Esophagus squamous epithelium (tissue), 5 donors: ENCODE measurements around the gene KDM6B. TPM values are rescaled to one million over a fixed set of nuclear protein-coding genes. Genes with fewer than 3 reads are reported as not detected.

Experiments used
- DNase-seq: peaks from one replicate; lab custom pipeline; 2025; lab: John Stamatoyannopoulos, UW
- H3K27ac ChIP-seq, 4 donors: fragments of 200-600 bp; sonication (generic); one replicate each; pipeline ENCODE4 v1.5.1; 2016 to 2019; ENCODE audit warnings: mild to moderate bottlenecking in 1 of 4
- H3K27me3 ChIP-seq, 4 donors: fragments of 200-600 bp; sonication (generic); 1 replicate in 3 of 4; 2 replicates in 1 of 4; pipeline versions ENCODE4 v1.5.1 to v1.6.0; 2017 to 2021; ENCODE audit warnings: antibody characterized with exemption in 1 of 4
- H3K36me3 ChIP-seq, 3 donors: fragments of 200-600 bp; sonication (generic); one replicate each; pipeline ENCODE4 v1.5.1; 2016 to 2019
- H3K4me1 ChIP-seq, 3 donors: fragments of 200-600 bp; sonication (generic); one replicate each; pipeline ENCODE4 v1.5.1; 2017 to 2019
- H3K4me3 ChIP-seq, 4 donors: fragments of 200-600 bp; sonication (generic); 1 replicate in 3 of 4; 2 replicates in 1 of 4; pipeline ENCODE4 v1.5.1; 2016 to 2019; ENCODE audit warnings: mild to moderate bottlenecking in 2 of 4, moderate library complexity in 1 of 4
- H3K9me3 ChIP-seq, 3 donors: fragments of 200-600 bp; sonication (generic); one replicate each; pipeline ENCODE4 v1.5.1; 2016 to 2019
- POLR2A ChIP-seq, 4 donors: fragments of 450-650 bp; IDR thresholded peaks; one replicate each; pipeline ENCODE4 v1.6.1; 2017; ENCODE audit warnings: antibody characterized with exemption in 4 of 4, mild to moderate bottlenecking in 4 of 4, moderate library complexity in 3 of 4
- WGBS, 2 donors: methylation state at CpG; one replicate each; pipeline ENCODE4 v1.1.5; 2018; 5-methylcytosine and 5-hydroxymethylcytosine counted together
- intact Hi-C: fragments of 100-400 bp; cut with DNase I; formaldehyde crosslinking; loops from one replicate; pipeline ENCODE4 v1.15.0; 2022
- total RNA-seq, 4 donors: library from RNA; depleted of rRNA; stranded (reverse); fragments of >200 nt; gene quantifications; one replicate each; pipeline ENCODE4 v1.1.0, GENCODE V29; 2016
- TF ChIP-seq, protein P1 (sequence below), 6 experiments: fragments of 450-650 bp in 4 of 6; fragments of 200-600 bp in 2 of 6; sonication (generic) in 2 of 6; IDR thresholded peaks; one replicate each; pipeline ENCODE4 v1.5.1; 2016 to 2019; ENCODE audit warnings: antibody characterized with exemption in 6 of 6, mild to moderate bottlenecking in 4 of 6, moderate library complexity in 4 of 6
- donor health status: DM: yes; HTN: yes; CAD: no.

KDM6B gene
- total RNA-seq, 4 donors from 2014 or later, result 6.7 to 14.6 (median 7.5) TPM

DNA sequence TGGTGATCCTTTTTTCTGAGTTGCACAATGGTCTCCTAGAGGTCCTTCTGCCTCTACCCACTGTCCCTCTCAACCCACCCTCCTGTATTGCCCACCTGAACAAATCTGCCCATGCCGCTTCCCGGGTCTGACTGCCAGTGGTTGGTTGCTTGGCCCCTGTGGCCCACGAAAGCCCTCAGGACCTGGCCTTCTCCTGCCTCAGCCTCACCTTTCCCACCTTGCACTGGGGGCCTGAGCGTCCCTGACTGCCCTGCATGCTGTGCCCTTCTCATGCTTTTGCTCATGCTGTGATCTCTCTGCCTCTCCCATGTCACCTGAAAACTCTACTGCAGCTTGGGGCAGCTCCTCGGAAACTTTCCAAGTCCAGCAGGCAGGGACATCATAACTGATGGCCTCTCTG lies 13.8 kb upstream of the KDM6B start:
- peaks cover 0 to 8% (median 0%) of the 10 kb centered on the region in 3 donors for H3K4me1 ChIP-seq
- intact Hi-C loops, result no loop called here
- TF ChIP-seq, protein P1, sequence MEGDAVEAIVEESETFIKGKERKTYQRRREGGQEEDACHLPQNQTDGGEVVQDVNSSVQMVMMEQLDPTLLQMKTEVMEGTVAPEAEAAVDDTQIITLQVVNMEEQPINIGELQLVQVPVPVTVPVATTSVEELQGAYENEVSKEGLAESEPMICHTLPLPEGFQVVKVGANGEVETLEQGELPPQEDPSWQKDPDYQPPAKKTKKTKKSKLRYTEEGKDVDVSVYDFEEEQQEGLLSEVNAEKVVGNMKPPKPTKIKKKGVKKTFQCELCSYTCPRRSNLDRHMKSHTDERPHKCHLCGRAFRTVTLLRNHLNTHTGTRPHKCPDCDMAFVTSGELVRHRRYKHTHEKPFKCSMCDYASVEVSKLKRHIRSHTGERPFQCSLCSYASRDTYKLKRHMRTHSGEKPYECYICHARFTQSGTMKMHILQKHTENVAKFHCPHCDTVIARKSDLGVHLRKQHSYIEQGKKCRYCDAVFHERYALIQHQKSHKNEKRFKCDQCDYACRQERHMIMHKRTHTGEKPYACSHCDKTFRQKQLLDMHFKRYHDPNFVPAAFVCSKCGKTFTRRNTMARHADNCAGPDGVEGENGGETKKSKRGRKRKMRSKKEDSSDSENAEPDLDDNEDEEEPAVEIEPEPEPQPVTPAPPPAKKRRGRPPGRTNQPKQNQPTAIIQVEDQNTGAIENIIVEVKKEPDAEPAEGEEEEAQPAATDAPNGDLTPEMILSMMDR (IDR thresholded peaks at IDR 0.05), result no peak
- TF ChIP-seq POLR2A (IDR thresholded peaks at IDR 0.05), result no peak

DNA sequence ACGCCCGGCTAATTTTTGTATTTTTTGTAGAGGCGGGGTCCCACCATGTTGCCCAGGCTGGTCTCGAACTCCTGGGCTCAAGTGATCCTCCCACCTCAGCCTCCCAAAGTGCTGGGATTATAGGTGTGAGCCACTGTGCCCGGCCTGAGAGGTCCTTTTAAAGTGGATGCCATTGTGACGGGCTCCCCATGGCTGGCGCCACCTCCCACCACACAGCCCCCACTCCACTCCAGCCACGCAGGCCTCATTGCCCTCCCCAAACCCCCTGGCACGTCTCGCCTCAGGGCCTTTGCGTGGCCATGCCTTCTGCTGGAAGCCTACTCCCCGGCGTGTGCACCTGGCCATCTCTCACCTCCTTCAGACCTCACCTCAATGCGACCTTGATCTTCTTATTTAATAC lies 11.9 kb upstream of the KDM6B start:
- Histone ChIP-seq H3K4me1 (peaks cover 0 to 18% (median 0%) of the 10 kb centered on the region in 3 donors), H3K36me3 (no peaks in the 10 kb centered on the region), H3K27ac (no peak overlapping the region), H3K27me3 (peaks cover 0 to 4% (median 0%) of the 10 kb centered on the region in 4 donors), H3K4me3 (no peak overlapping the region), H3K9me3 (no peaks in the 10 kb centered on the region)
- DNase-seq, result no peak
- TF ChIP-seq, protein P1 (IDR thresholded peaks at IDR 0.05), result no peak
- TF ChIP-seq POLR2A (IDR thresholded peaks at IDR 0.05), result no peak
- intact Hi-C loops, result no loop called here
- WGBS, 2 donors, result 67 to 72% methylated on average over 11 to 14 of the region's 14 CpGs

More for the DNA sequence above, 13.8 kb upstream of the KDM6B start:
- Histone ChIP-seq H3K4me3 (no peak overlapping the region), H3K9me3 (no peaks in the 10 kb centered on the region), H3K27me3 (peaks cover 0 to 10% (median 0%) of the 10 kb centered on the region in 4 donors), H3K27ac (no peak overlapping the region), H3K36me3 (no peaks in the 10 kb centered on the region)
- no peak for DNase-seq
- WGBS, 2 donors, result 73 to 76% methylated on average over 4 to 5 of the region's 5 CpGs

DNA sequence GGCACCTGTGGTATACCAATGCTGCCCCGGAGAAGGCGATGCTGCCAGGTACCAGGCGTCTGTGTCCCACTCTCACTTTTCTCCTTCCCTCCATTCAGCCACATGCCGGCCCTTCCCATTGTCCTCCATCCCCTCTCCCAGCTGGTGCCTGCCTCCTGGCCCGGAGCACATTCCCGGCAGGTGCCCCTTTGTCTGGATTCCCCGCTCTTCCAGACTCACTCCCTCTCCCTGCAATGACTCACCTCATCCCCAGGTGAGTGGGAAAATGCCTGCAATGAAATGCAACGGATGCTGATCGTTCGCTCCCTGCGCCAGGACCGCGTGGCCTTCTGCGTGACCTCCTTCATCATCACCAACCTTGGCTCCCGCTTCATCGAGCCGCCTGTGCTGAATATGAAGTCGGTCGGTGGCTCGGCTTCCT lies 10.4 kb upstream of the KDM6B start:
- no peak for TF ChIP-seq POLR2A (IDR thresholded peaks at IDR 0.05)
- TF ChIP-seq, protein P1 (IDR thresholded peaks at IDR 0.05), result no peak
- peaks cover 0 to 18% (median 0%) of the 10 kb centered on the region in 3 donors for H3K4me1 ChIP-seq
- intact Hi-C loops, result no loop called here

DNA sequence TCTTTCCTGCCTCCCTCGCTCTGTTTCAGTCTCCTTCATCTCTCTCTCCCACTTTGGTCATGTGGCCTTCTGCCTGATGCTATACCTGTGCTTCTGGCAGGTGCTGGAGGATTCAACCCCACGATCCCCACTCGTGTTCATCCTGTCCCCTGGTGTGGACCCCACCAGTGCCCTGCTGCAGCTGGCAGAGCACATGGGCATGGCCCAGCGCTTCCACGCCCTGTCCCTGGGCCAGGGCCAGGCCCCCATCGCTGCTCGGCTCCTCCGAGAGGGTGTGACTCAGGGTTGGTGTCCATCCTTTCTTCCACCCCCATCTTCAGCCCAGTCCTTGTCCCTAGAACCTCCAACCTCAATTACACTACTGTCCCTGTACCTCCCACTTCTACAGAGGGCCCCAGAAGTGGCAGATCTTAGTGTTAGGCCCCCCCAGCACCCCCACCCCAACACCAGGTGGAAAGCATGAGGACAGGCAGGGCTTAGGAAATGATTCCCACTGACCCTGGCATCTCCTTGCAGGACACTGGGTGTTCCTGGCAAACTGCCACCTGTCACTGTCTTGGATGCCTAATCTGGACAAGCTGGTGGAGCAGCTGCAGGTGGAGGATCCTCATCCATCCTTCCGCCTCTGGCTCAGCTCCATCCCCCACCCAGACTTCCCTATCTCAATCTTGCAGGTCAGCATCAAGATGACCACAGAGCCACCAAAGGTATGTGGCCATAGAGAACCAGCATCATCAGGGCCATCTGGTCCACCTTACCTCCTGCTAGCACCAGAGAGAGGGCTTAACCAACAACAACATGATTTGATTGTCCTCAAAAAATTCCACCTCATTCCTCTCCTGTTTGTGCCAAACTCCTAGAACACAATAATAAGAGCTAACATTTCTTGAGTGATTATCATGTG lies 9.7 kb upstream of the KDM6B start:
- no peak for TF ChIP-seq POLR2A (IDR thresholded peaks at IDR 0.05)
- TF ChIP-seq, protein P1 (IDR thresholded peaks at IDR 0.05), result no peak
- H3K27me3 ChIP-seq, result no peaks in the 10 kb centered on the region
- intact Hi-C loops, result no loop called here
- WGBS, 2 donors, result 63 to 83% methylated on average over 9 of the region's 9 CpGs
- no peak overlapping the region for H3K4me3 ChIP-seq
- no peak overlapping the region for H3K27ac ChIP-seq
- H3K4me1 ChIP-seq, result peaks cover 0 to 18% (median 0%) of the 10 kb centered on the region in 3 donors
- H3K9me3 ChIP-seq, result no peaks in the 10 kb centered on the region
- H3K36me3 ChIP-seq, result no peaks in the 10 kb centered on the region
- DNase-seq, result no peak

More for the DNA sequence above, 10.4 kb upstream of the KDM6B start:
- 75 to 81% methylated on average over 20 of the region's 20 CpGs for WGBS, 2 donors
- no peak overlapping the region for H3K27ac ChIP-seq
- H3K36me3 ChIP-seq, result no peaks in the 10 kb centered on the region
- DNase-seq, result no peak
- no peak overlapping the region for H3K4me3 ChIP-seq
- no peaks in the 10 kb centered on the region for H3K27me3 ChIP-seq
- no peaks in the 10 kb centered on the region for H3K9me3 ChIP-seq
